Testis (tissue), 2 donors: ENCODE measurements around the gene TMEM269.

Source experiments
- CTCF ChIP-seq, 3 experiments: fragments of 450-650 bp in 2 of 3; fragments of 200-600 bp in 1 of 3; sonication (generic) in 1 of 3; IDR thresholded peaks; one replicate each; pipeline ENCODE4 v1.5.1; 2016 to 2019; ENCODE audit warnings: antibody characterized with exemption in 3 of 3, mild to moderate bottlenecking in 2 of 3, moderate library complexity in 1 of 3
- POLR2A ChIP-seq: fragments of 450-650 bp; IDR thresholded peaks from one replicate; pipeline ENCODE4 v1.6.1; 2017; ENCODE audit warnings: antibody characterized with exemption, mild to moderate bottlenecking, moderate library complexity

- no peak for TF ChIP-seq CTCF (IDR thresholded peaks at IDR 0.05)
- no peak for TF ChIP-seq POLR2A
Observed at GRCh38 chr1:42834803-42835202, 50.0 kb downstream of the TMEM269 start.
